BLaER1 (cell line): ENCODE data around the gene RALA.

Experiments used
- H3K27ac ChIP-seq: shearing (Covaris generic); formaldehyde crosslinking; 2 replicates; pipeline ENCODE4 v1.8.1; 2022
- H3K27me3 ChIP-seq: shearing (Covaris generic); formaldehyde crosslinking; 2 replicates; pipeline ENCODE4 v1.8.1; 2022
- H3K36me3 ChIP-seq: shearing (Covaris generic); formaldehyde crosslinking; 2 replicates; pipeline ENCODE4 v1.8.1; 2022
- H3K4me1 ChIP-seq: shearing (Covaris generic); formaldehyde crosslinking; 2 replicates; pipeline ENCODE4 v1.8.1; 2022
- H3K4me2 ChIP-seq: shearing (Covaris generic); formaldehyde crosslinking; 2 replicates; pipeline ENCODE4 v1.8.1; 2022
- H3K4me3 ChIP-seq: shearing (Covaris generic); formaldehyde crosslinking; 2 replicates; pipeline ENCODE4 v1.8.1; 2022
- H3K9ac ChIP-seq: shearing (Covaris generic); formaldehyde crosslinking; 2 replicates; pipeline ENCODE4 v1.8.1; 2022
- H3K9me3 ChIP-seq: shearing (Covaris generic); formaldehyde crosslinking; 2 replicates; pipeline ENCODE4 v1.8.1; 2022
- H4K20me1 ChIP-seq: shearing (Covaris generic); formaldehyde crosslinking; 2 replicates; pipeline ENCODE4 v1.8.1; 2022
- Cebpa-rat ChIP-seq: shearing (Covaris generic); IDR thresholded peaks from 2 replicates; pipeline ENCODE4 v1.8.1; 2022

The RALA gene

GRCh38 chr7:39621784-39622411 lies 1.5 kb upstream of the RALA start:
- no peak for TF ChIP-seq Cebpa-rat
- Histone ChIP-seq H3K4me1 (peaks cover 36% of the 10 kb centered on the region), H3K4me2 (peak overlapping the region; percentile 99), H4K20me1 (peaks cover 26% of the 10 kb centered on the region), H3K4me3 (no peak overlapping the region), H3K36me3 (no peaks in the 10 kb centered on the region), H3K9ac (no peak overlapping the region), H3K27ac (no peak overlapping the region), H3K9me3 (no peaks in the 10 kb centered on the region), H3K27me3 (no peaks in the 10 kb centered on the region)

- TF ChIP-seq Cebpa-rat: no peak
- Histone ChIP-seq H3K4me3 (peak overlapping the region; percentile 96), H4K20me1 (peaks cover 31% of the 10 kb centered on the region), H3K4me2 (peak overlapping the region; percentile 99), H3K9me3 (no peaks in the 10 kb centered on the region), H3K36me3 (no peaks in the 10 kb centered on the region), H3K27ac (peak overlapping the region; percentile 90), H3K4me1 (peaks cover 36% of the 10 kb centered on the region), H3K27me3 (no peaks in the 10 kb centered on the region), H3K9ac (peak overlapping the region; percentile 90)
These were observed 763 bp upstream of the RALA start for GRCh38 chr7:39622609-39623008.

GRCh38 chr7:39623732-39624441 lies 515 bp downstream of the RALA start:
- no peak for TF ChIP-seq Cebpa-rat
- H3K9ac ChIP-seq: peak overlapping the region; percentile 90
- peak overlapping the region; percentile 96 for H3K4me3 ChIP-seq
- peaks cover 36% of the 10 kb centered on the region for H3K4me1 ChIP-seq
- no peaks in the 10 kb centered on the region for H3K27me3 ChIP-seq
- H3K4me2 ChIP-seq: peak overlapping the region; percentile 99
- peak overlapping the region; percentile 90 for H3K27ac ChIP-seq
- H4K20me1 ChIP-seq: peaks cover 42% of the 10 kb centered on the region
- 0 out of 2 replicates have a peak, but pooled peaks cover 5% of the 10 kb centered on the region for H3K36me3 ChIP-seq
- no peaks in the 10 kb centered on the region for H3K9me3 ChIP-seq

GRCh38 chr7:39624442-39624807 lies 1.1 kb downstream of the RALA start:
- H3K9me3 ChIP-seq: no peaks in the 10 kb centered on the region
- peaks cover 42% of the 10 kb centered on the region for H4K20me1 ChIP-seq
- peak overlapping the region; percentile 90 for H3K9ac ChIP-seq
- peak overlapping the region; percentile 96 for H3K4me3 ChIP-seq
- H3K4me1 ChIP-seq: peaks cover 36% of the 10 kb centered on the region
- TF ChIP-seq Cebpa-rat: no peak
- H3K27ac ChIP-seq: peak overlapping the region; percentile 90
- peak overlapping the region; percentile 99 for H3K4me2 ChIP-seq
- no peaks in the 10 kb centered on the region for H3K27me3 ChIP-seq
- H3K36me3 ChIP-seq: 0 out of 2 replicates have a peak, but pooled peaks cover 10% of the 10 kb centered on the region

- Histone ChIP-seq H3K4me2 (peak overlapping the region; percentile 99), H3K27ac (no peak overlapping the region), H3K9ac (0 out of 2 replicates have a peak overlapping the region, but pooled peaks have one; percentile 26), H3K27me3 (no peaks in the 10 kb centered on the region), H3K4me1 (peaks cover 36% of the 10 kb centered on the region), H4K20me1 (peaks cover 42% of the 10 kb centered on the region), H3K9me3 (peaks cover 4% of the 10 kb centered on the region), H3K4me3 (peak overlapping the region; percentile 96), H3K36me3 (peaks cover 17% of the 10 kb centered on the region; the same call in 1 of the 2 replicates)
- no peak for TF ChIP-seq Cebpa-rat
These were observed 1.7 kb downstream of the RALA start for GRCh38 chr7:39624935-39625694.

GRCh38 chr7:39631736-39632308 lies 8.4 kb downstream of the RALA start:
- peaks cover 70% of the 10 kb centered on the region for H3K36me3 ChIP-seq

GRCh38 chr7:39633563-39634477 lies 10.4 kb downstream of the RALA start:
- Histone ChIP-seq H3K9me3 (peaks cover 21% of the 10 kb centered on the region), H3K4me2 (peak overlapping the region; percentile 52), H3K27ac (no peak overlapping the region), H3K27me3 (no peaks in the 10 kb centered on the region), H3K9ac (no peak overlapping the region), H3K4me3 (no peak overlapping the region), H3K4me1 (peaks cover 16% of the 10 kb centered on the region), H4K20me1 (peaks cover 40% of the 10 kb centered on the region), H3K36me3 (peaks cover 77% of the 10 kb centered on the region)
- TF ChIP-seq Cebpa-rat: no peak

More at GRCh38 chr7:39631736-39632308, 8.4 kb downstream of the RALA start:
- Histone ChIP-seq H3K27me3 (no peaks in the 10 kb centered on the region), H3K9me3 (peaks cover 21% of the 10 kb centered on the region), H3K4me3 (no peak overlapping the region), H3K4me1 (peaks cover 16% of the 10 kb centered on the region), H3K9ac (no peak overlapping the region), H4K20me1 (peaks cover 46% of the 10 kb centered on the region), H3K4me2 (no peak overlapping the region), H3K27ac (no peak overlapping the region)
- TF ChIP-seq Cebpa-rat: no peak

- TF ChIP-seq Cebpa-rat: no peak
- no peaks in the 10 kb centered on the region for H3K27me3 ChIP-seq
- no peak overlapping the region for H3K9ac ChIP-seq
- no peak overlapping the region for H3K4me3 ChIP-seq
- H4K20me1 ChIP-seq: peaks cover 46% of the 10 kb centered on the region
- H3K27ac ChIP-seq: no peak overlapping the region
- peaks cover 16% of the 10 kb centered on the region for H3K4me1 ChIP-seq
- H3K4me2 ChIP-seq: 0 out of 2 replicates have a peak overlapping the region, but pooled peaks have one; percentile 52
- H3K9me3 ChIP-seq: peaks cover 26% of the 10 kb centered on the region
- peaks cover 75% of the 10 kb centered on the region for H3K36me3 ChIP-seq
These were observed 11.1 kb downstream of the RALA start for GRCh38 chr7:39634478-39634805.

GRCh38 chr7:39637400-39637799 lies 14.0 kb downstream of the RALA start:
- Histone ChIP-seq H3K4me3 (no peak overlapping the region), H3K36me3 (peaks cover 51% of the 10 kb centered on the region), H3K4me1 (peaks cover 16% of the 10 kb centered on the region), H3K27me3 (no peaks in the 10 kb centered on the region), H3K9ac (no peak overlapping the region), H4K20me1 (peaks cover 54% of the 10 kb centered on the region), H3K27ac (no peak overlapping the region), H3K4me2 (no peak overlapping the region), H3K9me3 (peaks cover 8% of the 10 kb centered on the region)
- TF ChIP-seq Cebpa-rat: no peak
